Tibial nerve (tissue), 3 donors: ENCODE results near the gene TRIM28.

Experiments used
- EP300 ChIP-seq, 2 donors: sonication (generic); formaldehyde crosslinking; IDR thresholded peaks; one replicate each; pipeline ENCODE4 v1.6.1; 2017; ENCODE audit warnings: antibody characterized with exemption in 2 of 2, mild to moderate bottlenecking in 1 of 2
- POLR2A ChIP-seq, 2 donors: fragments of 450-650 bp; IDR thresholded peaks; one replicate each; pipeline ENCODE4 v1.6.1; 2017; ENCODE audit warnings: antibody characterized with exemption in 2 of 2, mild to moderate bottlenecking in 2 of 2, moderate library complexity in 2 of 2

DNA sequence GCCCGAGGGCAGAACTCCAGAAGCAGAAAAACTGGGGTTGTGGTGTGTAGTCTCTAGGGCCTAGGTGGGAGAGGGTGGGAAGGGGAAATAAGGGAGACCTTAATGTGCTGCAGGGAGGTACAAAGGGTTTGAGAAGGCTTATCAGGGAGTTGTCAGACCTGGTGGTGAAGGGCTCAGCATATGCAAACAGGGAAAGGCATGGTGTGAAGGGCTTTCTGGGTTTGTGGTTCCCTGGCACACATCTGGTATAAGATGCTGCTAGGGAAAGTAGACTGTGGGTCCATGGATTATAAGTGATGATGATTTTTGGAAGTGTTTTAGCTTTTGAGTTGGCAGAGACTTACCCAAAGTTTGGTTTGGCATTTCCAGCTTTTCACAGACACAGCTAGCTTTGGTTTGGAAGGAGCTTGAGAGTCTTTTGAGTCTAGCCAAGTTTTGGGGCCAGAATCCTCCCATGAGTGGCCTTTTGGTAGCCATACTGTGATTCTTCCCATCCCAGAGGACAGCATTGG lies 2.2 kb downstream of the TRIM28 start:
- TF ChIP-seq POLR2A (IDR thresholded peaks at IDR 0.05) (no peak), EP300 (IDR thresholded peaks at IDR 0.05) (no peak)
